Stimulated activated CD8-positive, alpha-beta memory T cell treated with anti-CD3 and anti-CD28 coated beads, Interleukin-12 subunit alpha, Interleukin-12 subunit beta, amount 100 ng/mL, for 24 hours (primary cell): Measurements from ENCODE around the gene CCDC187.

Source experiments
- DNase-seq: peaks from one replicate; pipeline ENCODE4 v3.0.0-alpha.2; 2020; ENCODE audit errors: extremely low read depth

CCDC187 gene

GRCh38 chr9:136297766-136298735 lies 5.8 kb downstream of the CCDC187 start:
- DNase-seq, result no peak

GRCh38 chr9:136297016-136297691 lies 6.7 kb downstream of the CCDC187 start:
- no peak for DNase-seq

- no peak for DNase-seq
Measured at GRCh38 chr9:136296434-136297015, 7.4 kb downstream of the CCDC187 start.

GRCh38 chr9:136295542-136296433 lies 8.1 kb downstream of the CCDC187 start:
- DNase-seq, result no peak

- DNase-seq, result no peak
Measured at GRCh38 chr9:136295055-136295454, 8.8 kb downstream of the CCDC187 start.

GRCh38 chr9:136294437-136294836 lies 9.5 kb downstream of the CCDC187 start:
- DNase-seq, result no peak

- DNase-seq, result no peak
Measured at GRCh38 chr9:136293476-136294077, 10.3 kb downstream of the CCDC187 start.

GRCh38 chr9:136292591-136293448 lies 11.1 kb downstream of the CCDC187 start:
- no peak for DNase-seq

- no peak for DNase-seq
Measured at GRCh38 chr9:136292026-136292538, 11.8 kb downstream of the CCDC187 start.

- DNase-seq, result no peak
Measured at GRCh38 chr9:136291306-136292025, 12.4 kb downstream of the CCDC187 start.

GRCh38 chr9:136290508-136291000 lies 13.3 kb downstream of the CCDC187 start:
- DNase-seq, result no peak

GRCh38 chr9:136289651-136290507 lies 14.0 kb downstream of the CCDC187 start:
- DNase-seq, result no peak

- no peak for DNase-seq
Measured at GRCh38 chr9:136287960-136288753, 15.7 kb downstream of the CCDC187 start.

GRCh38 chr9:136286987-136287379 lies 16.9 kb downstream of the CCDC187 start:
- DNase-seq, result no peak

- DNase-seq, result no peak
Measured at GRCh38 chr9:136286359-136286986, 17.4 kb downstream of the CCDC187 start.

- DNase-seq, result no peak
Measured at GRCh38 chr9:136285501-136286358, 18.2 kb downstream of the CCDC187 start.
